GM12878 (cell line): ENCODE data around the gene DST.

Experiments
- BHLHE40 ChIP-seq, 2 experiments: fragments of 450-650 bp in 1 of 2; IDR thresholded peaks; 2 replicates each; pipeline ENCODE4 v1.6.1; 2011 to 2017; ENCODE audit warnings: low read depth in 2 of 2, borderline replicate concordance in 1 of 2, improper control_type of control experiment in 1 of 2, low read length in 1 of 2, mild to moderate bottlenecking in 1 of 2
- CBX3 ChIP-seq: fragments of 200-600 bp; sonication (generic); IDR thresholded peaks from 2 replicates; pipeline ENCODE4 v1.6.1; 2016; ENCODE audit warnings: low read depth, borderline replicate concordance
- CTCF ChIP-seq, 3 experiments: IDR thresholded peaks in 2 of 3; conservative IDR thresholded peaks in 1 of 3; 2 replicates each; pipeline ENCODE4 v1.5.1; 2011; ENCODE audit warnings: low read depth in 3 of 3, low read length in 3 of 3, mild to moderate bottlenecking in 3 of 3, control low read depth in 2 of 3, moderate library complexity in 2 of 3, inconsistent platforms in 1 of 3, mixed read lengths in 1 of 3; ENCODE audit not compliant: control insufficient read depth in 2 of 3, insufficient read depth in 1 of 3; ENCODE audit errors: extremely low read depth in 1 of 3
- EP300 ChIP-seq, 2 experiments: fragments of 150-350 bp in 1 of 2; IDR thresholded peaks; 2 replicates each; pipeline ENCODE4 v1.6.1; 2011 to 2012; ENCODE audit warnings: low read depth in 2 of 2, low read length in 2 of 2, borderline replicate concordance in 1 of 2, improper control_type of control experiment in 1 of 2, inconsistent platforms in 1 of 2; ENCODE audit not compliant: control insufficient read depth in 1 of 2
- HDAC2 ChIP-seq: fragments of 200-600 bp; sonication (generic); IDR thresholded peaks from 2 replicates; pipeline ENCODE4 v1.6.1; 2017
- MAX ChIP-seq: IDR thresholded peaks from 2 replicates; pipeline ENCODE4 v1.6.1; 2012; ENCODE audit warnings: low read depth, low read length, improper control_type of control experiment
- PBX3 ChIP-seq: IDR thresholded peaks from 2 replicates; pipeline ENCODE4 v1.6.1; 2011; ENCODE audit warnings: mild to moderate bottlenecking, low read depth, low read length, moderate library complexity; ENCODE audit not compliant: insufficient replicate concordance
- POLR2AphosphoS5 ChIP-seq: IDR thresholded peaks from 2 replicates; pipeline ENCODE4 v1.6.1; 2011; ENCODE audit warnings: mild to moderate bottlenecking, low read length, inconsistent platforms
- SKIL ChIP-seq: fragments of 450-650 bp; IDR thresholded peaks from 2 replicates; pipeline ENCODE4 v1.6.1; 2017; ENCODE audit warnings: mild to moderate bottlenecking, low read depth, inconsistent platforms; ENCODE audit not compliant: poor library complexity, severe bottlenecking
- ZNF274 ChIP-seq: IDR thresholded peaks from one replicate; pipeline ENCODE4 v1.8.0; 2011; ENCODE audit not compliant: insufficient read length, insufficient read depth

DNA sequence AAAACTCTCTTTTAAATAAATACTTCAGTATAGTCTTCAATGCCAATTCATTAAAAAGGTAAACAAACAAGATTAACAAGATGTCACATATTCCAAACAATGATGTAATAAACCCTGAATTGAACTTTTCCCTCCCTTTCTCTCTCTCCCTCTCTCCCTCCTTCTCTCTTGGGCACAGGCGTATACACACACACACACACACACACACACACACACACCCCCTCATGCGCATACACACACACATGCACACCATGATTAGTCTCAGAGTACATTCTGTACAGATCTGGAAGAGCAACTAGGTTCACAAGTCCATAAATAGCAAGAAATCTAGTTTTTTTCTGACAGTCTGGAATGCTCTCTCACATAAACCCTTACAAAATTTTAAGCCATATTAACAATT is 128.3 kb downstream of the DST start:
- TF ChIP-seq BHLHE40 (IDR thresholded peaks at IDR 0.05; ENCODE audit: borderline replicate concordance in 1 of 2, low read depth in 2 of 2, low read length in 1 of 2): no peak
- TF ChIP-seq CTCF (IDR thresholded peaks at IDR 0.05 in 2 of 3, conservative IDR thresholded peaks at IDR 0.05 in 1 of 3; ENCODE audit: control insufficient read depth in 2 of 3, extremely low read depth in 1 of 3, insufficient read depth in 1 of 3, low read depth in 3 of 3, low read length in 3 of 3): no peak
- TF ChIP-seq POLR2AphosphoS5: no peak
- TF ChIP-seq CBX3: no peak
- TF ChIP-seq HDAC2: no peak
- no peak for TF ChIP-seq MAX
- no peak for TF ChIP-seq EP300 (IDR thresholded peaks at IDR 0.05; ENCODE audit: borderline replicate concordance in 1 of 2, control insufficient read depth in 1 of 2, low read depth in 2 of 2, low read length in 2 of 2)
- TF ChIP-seq ZNF274: no peak
- TF ChIP-seq PBX3: no peak
- no peak for TF ChIP-seq SKIL
